DOHH2 (cell line): ENCODE data around the gene GMFB.

ENCODE experiments used
- EZH2phosphoT487 ChIP-seq: fragments of 200-600 bp; sonication (generic); IDR thresholded peaks from 2 replicates; pipeline ENCODE4 v1.6.1; 2017; ENCODE audit warnings: borderline replicate concordance, mild to moderate bottlenecking, antibody characterized with exemption, low read length, moderate library complexity, mixed read lengths
- TF ChIP-seq, protein P1 (sequence below): fragments of 200-600 bp; sonication (generic); IDR thresholded peaks from one replicate; pipeline ENCODE4 v1.5.1; 2014; ENCODE audit warnings: antibody characterized with exemption, mild to moderate bottlenecking, low read depth, low read length; ENCODE audit not compliant: poor library complexity, severe bottlenecking

DNA sequence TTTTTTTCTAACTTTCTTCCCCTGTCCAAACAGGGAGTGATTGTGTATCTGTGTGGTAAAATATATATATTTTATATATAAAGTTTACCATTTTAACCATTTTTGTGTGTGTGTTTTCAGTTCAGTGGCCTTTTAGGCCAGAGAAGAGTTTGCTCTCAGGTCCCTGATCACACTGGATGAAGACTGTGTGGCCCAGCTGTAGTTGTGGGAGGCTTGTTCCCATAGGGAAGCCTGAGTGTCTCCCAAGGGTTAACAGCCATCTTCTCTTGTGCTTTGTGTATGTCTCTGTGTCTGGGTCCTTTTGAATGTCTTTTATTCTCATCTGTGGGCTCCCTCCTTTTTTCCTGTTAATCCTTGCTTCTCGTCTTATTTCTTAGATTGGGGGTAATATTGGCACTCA, 44.3 kb upstream of the GMFB start:
- TF ChIP-seq, protein P1, sequence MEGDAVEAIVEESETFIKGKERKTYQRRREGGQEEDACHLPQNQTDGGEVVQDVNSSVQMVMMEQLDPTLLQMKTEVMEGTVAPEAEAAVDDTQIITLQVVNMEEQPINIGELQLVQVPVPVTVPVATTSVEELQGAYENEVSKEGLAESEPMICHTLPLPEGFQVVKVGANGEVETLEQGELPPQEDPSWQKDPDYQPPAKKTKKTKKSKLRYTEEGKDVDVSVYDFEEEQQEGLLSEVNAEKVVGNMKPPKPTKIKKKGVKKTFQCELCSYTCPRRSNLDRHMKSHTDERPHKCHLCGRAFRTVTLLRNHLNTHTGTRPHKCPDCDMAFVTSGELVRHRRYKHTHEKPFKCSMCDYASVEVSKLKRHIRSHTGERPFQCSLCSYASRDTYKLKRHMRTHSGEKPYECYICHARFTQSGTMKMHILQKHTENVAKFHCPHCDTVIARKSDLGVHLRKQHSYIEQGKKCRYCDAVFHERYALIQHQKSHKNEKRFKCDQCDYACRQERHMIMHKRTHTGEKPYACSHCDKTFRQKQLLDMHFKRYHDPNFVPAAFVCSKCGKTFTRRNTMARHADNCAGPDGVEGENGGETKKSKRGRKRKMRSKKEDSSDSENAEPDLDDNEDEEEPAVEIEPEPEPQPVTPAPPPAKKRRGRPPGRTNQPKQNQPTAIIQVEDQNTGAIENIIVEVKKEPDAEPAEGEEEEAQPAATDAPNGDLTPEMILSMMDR, result no peak
- no peak for TF ChIP-seq EZH2phosphoT487
